Liver (tissue), 9 donors: Measurements from ENCODE around the gene NAP1L1. TPM values are rescaled to one million over a fixed set of nuclear protein-coding genes. Genes with fewer than 3 reads are reported as not detected.

Experiments used
- DNase-seq: peaks from one replicate; pipeline ENCODE4 v3.0.0-alpha.2; 2017; ENCODE audit warnings: low spot score
- H3K27ac ChIP-seq, 2 donors: one replicate each; pipeline ENCODE4 v1.7.0; 2013; ENCODE audit warnings: inconsistent platforms in 2 of 2, low read length in 2 of 2, control low read depth in 1 of 2, low read depth in 1 of 2, mild to moderate bottlenecking in 1 of 2
- H3K27me3 ChIP-seq, 4 donors: one replicate each; pipeline versions ENCODE4 v1.6.1 to v1.7.0; 2013; ENCODE audit warnings: low read length in 3 of 4, inconsistent platforms in 1 of 4, mild to moderate bottlenecking in 1 of 4, moderate library complexity in 1 of 4; ENCODE audit not compliant: control insufficient read depth in 4 of 4, insufficient read depth in 4 of 4
- H3K36me3 ChIP-seq, 4 donors: one replicate each; pipeline versions ENCODE4 v1.6.1 to v1.7.0; 2013; ENCODE audit warnings: low read length in 3 of 4, mild to moderate bottlenecking in 3 of 4, low read depth in 1 of 4, moderate library complexity in 1 of 4; ENCODE audit not compliant: control insufficient read depth in 4 of 4, insufficient read depth in 3 of 4
- H3K4me1 ChIP-seq, 4 donors: one replicate each; pipeline versions ENCODE4 v1.6.1 to v1.7.0; 2013; ENCODE audit warnings: low read length in 3 of 4, mild to moderate bottlenecking in 3 of 4, moderate library complexity in 1 of 4; ENCODE audit not compliant: control insufficient read depth in 4 of 4, insufficient read depth in 4 of 4
- H3K4me3 ChIP-seq, 3 donors: one replicate each; pipeline versions ENCODE4 v1.6.1 to v1.7.0; 2013; ENCODE audit warnings: low read length in 3 of 3, control low read depth in 1 of 3, low read depth in 1 of 3, mild to moderate bottlenecking in 1 of 3
- H3K9ac ChIP-seq, 2 donors: one replicate each; pipeline ENCODE4 v1.7.0; 2013; ENCODE audit warnings: low read length in 2 of 2, mild to moderate bottlenecking in 2 of 2, moderate library complexity in 2 of 2, control low read depth in 1 of 2, low read depth in 1 of 2
- H3K9me3 ChIP-seq, 4 donors: one replicate each; pipeline versions ENCODE4 v1.6.1 to v1.7.0; 2013; ENCODE audit warnings: low read length in 3 of 4; ENCODE audit not compliant: control insufficient read depth in 4 of 4
- EGR1 ChIP-seq, 2 donors: IDR thresholded peaks; 2 replicates each; pipeline ENCODE4 v1.6.1; 2016 to 2018; ENCODE audit warnings: antibody characterized with exemption in 2 of 2, low read depth in 2 of 2
- FOXA1 ChIP-seq: IDR thresholded peaks from 2 replicates; pipeline ENCODE4 v1.6.1; 2016; ENCODE audit warnings: antibody characterized with exemption
- FOXA2 ChIP-seq: IDR thresholded peaks from 2 replicates; pipeline ENCODE4 v1.6.1; 2016; ENCODE audit warnings: antibody characterized with exemption
- HNF4A ChIP-seq, 2 donors: conservative IDR thresholded peaks; 2 replicates each; pipeline ENCODE4 v1.6.1; 2016; ENCODE audit warnings: antibody characterized with exemption in 2 of 2, mild to moderate bottlenecking in 2 of 2
- HNF4G ChIP-seq: IDR thresholded peaks from 2 replicates; pipeline ENCODE4 v1.6.1; 2016; ENCODE audit warnings: antibody characterized with exemption
- JUND ChIP-seq, 2 donors: IDR thresholded peaks; 2 replicates each; pipeline ENCODE4 v1.6.1; 2016; ENCODE audit warnings: antibody characterized with exemption in 2 of 2
- RAD21 ChIP-seq, 2 donors: IDR thresholded peaks; 2 replicates each; pipeline ENCODE4 v1.6.1; 2016; ENCODE audit warnings: antibody characterized with exemption in 2 of 2, mild to moderate bottlenecking in 2 of 2
- SP1 ChIP-seq: IDR thresholded peaks from 2 replicates; pipeline ENCODE4 v1.6.1; 2018; ENCODE audit warnings: antibody characterized with exemption, mild to moderate bottlenecking
- TAF1 ChIP-seq: conservative IDR thresholded peaks from 2 replicates; pipeline ENCODE4 v1.6.1; 2016; ENCODE audit warnings: antibody characterized with exemption, mild to moderate bottlenecking
- YY1 ChIP-seq: IDR thresholded peaks from 2 replicates; pipeline ENCODE4 v1.6.1; 2016; ENCODE audit warnings: antibody characterized with exemption, mild to moderate bottlenecking
- WGBS: extraction: QIAGEN DNeasy Blood & Tissue Kit; methylation state at CpG from one replicate; pipeline ENCODE4 v1.1.7; 2013; 5-methylcytosine and 5-hydroxymethylcytosine counted together
- polyA plus RNA-seq, 2 donors: library from polyadenylated mRNA; stranded (reverse) in 1 of 2; unstranded in 1 of 2; fragments of 200-250 nt in 1 of 2; fragments of >200 nt in 1 of 2; fragmentation: Nextera tagmentation in 1 of 2; extraction: Ambion mirVana in 1 of 2; gene quantifications; one replicate each; pipeline versions ENCODE4 v1.2.1 to v1.2.3, GENCODE V29; 2013 to 2015
- total RNA-seq, 2 donors: library from RNA; depleted of rRNA; stranded (reverse); fragments of >200 nt; gene quantifications; one replicate each; pipeline ENCODE4 v1.2.3, GENCODE V29; 2014
- TF ChIP-seq, protein P1 (sequence below): IDR thresholded peaks from 2 replicates; pipeline ENCODE4 v1.6.1; 2016; ENCODE audit warnings: antibody characterized with exemption
- TF ChIP-seq, protein P2 (sequence below): IDR thresholded peaks from 2 replicates; pipeline ENCODE4 v1.6.1; 2016; ENCODE audit warnings: antibody characterized with exemption
- TF ChIP-seq, protein P3 (sequence below): IDR thresholded peaks from 2 replicates; pipeline ENCODE4 v1.6.1; 2016; ENCODE audit warnings: antibody characterized with exemption, mild to moderate bottlenecking
- TF ChIP-seq, protein P4 (sequence below): IDR thresholded peaks from 2 replicates; pipeline ENCODE4 v1.6.1; 2016; ENCODE audit warnings: antibody characterized with exemption
- TF ChIP-seq, protein P5 (sequence below): fragments of 150-350 bp; IDR thresholded peaks from 2 replicates; pipeline ENCODE4 v1.5.1; 2017; ENCODE audit warnings: improper control_type of control experiment, low read depth, low read length; ENCODE audit not compliant: missing input control
- donor health status: healthy.
- donor health status: healthy.
- donor health status: healthy.
- donor health status: healthy.
- donor health status: healthy.

NAP1L1 gene
- total and polyA plus RNA-seq, 4 donors = 36.6 to 74.7 (median 42.4) TPM

DNA sequence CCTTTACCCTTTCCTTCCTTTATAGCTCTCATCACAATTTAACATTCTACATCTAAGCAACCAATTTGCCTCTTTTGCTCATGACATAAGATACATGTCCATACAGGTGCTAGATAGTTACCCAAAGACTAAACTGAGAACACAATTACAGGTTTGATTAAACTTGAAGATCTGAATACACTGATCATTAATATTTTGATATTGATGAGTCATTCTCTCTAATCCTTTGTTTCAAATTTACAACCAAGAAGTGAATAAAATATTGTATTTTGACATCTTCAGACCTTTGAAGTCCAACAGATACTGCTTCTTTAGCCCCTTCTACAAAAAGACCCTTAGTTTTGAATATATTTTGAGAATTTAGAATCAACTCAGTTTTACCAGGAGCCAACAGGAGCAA lies 2.6 kb downstream of the NAP1L1 start:
- H3K4me3 ChIP-seq = no peak overlapping the region
- H3K9ac ChIP-seq = no peak overlapping the region
- H3K27me3 ChIP-seq = no peaks in the 10 kb centered on the region
- H3K27ac ChIP-seq = no peak overlapping the region
- no peak for DNase-seq
- TF ChIP-seq EGR1 (IDR thresholded peaks at IDR 0.05; ENCODE audit: low read depth in 2 of 2) (no peak), YY1 (no peak), JUND (IDR thresholded peaks at IDR 0.05) (no peak), SP1 (no peak), TAF1 (no peak), FOXA2 (no peak)
- TF ChIP-seq, protein P1, sequence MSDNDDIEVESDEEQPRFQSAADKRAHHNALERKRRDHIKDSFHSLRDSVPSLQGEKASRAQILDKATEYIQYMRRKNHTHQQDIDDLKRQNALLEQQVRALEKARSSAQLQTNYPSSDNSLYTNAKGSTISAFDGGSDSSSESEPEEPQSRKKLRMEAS = no peak
- TF ChIP-seq, protein P2, sequence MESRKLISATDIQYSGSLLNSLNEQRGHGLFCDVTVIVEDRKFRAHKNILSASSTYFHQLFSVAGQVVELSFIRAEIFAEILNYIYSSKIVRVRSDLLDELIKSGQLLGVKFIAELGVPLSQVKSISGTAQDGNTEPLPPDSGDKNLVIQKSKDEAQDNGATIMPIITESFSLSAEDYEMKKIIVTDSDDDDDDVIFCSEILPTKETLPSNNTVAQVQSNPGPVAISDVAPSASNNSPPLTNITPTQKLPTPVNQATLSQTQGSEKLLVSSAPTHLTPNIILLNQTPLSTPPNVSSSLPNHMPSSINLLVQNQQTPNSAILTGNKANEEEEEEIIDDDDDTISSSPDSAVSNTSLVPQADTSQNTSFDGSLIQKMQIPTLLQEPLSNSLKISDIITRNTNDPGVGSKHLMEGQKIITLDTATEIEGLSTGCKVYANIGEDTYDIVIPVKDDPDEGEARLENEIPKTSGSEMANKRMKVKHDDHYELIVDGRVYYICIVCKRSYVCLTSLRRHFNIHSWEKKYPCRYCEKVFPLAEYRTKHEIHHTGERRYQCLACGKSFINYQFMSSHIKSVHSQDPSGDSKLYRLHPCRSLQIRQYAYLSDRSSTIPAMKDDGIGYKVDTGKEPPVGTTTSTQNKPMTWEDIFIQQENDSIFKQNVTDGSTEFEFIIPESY = no peak
- H3K9me3 ChIP-seq = no peaks in the 10 kb centered on the region
- peaks cover 4 to 17% (median 8%) of the 10 kb centered on the region in 4 donors for H3K4me1 ChIP-seq
- H3K36me3 ChIP-seq = peaks cover 0 to 3% (median 0%) of the 10 kb centered on the region in 4 donors

DNA sequence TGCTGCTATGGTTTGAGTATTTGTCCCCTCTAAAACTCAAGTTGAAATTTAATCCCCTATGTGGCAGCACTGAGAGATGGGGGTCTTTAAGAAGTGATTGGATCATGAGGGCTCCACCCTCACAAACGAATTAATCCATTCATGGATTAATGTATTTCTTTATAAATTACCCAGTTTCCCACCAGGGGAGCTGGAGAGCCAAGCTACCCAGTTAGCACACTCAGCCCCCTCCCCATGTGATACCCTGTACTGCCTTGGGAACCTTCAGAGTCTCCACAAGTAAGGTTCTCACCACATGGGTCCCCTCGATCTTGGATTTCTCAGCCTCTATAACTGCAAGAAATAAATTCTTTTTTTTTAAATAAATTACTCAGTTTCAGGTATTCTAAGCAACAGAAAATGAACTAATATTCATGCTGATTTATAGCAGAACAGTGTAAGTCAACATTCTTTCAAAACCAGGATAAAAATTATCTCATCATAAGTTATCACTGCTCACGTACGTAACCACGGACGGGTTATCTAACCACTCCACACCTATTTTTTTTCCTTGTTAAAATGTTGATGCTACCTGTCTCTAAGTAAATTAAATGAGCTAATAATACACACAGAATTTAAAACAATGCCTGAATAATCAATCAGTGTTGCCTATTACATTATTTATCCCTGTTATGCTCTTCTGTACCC lies 3.6 kb downstream of the NAP1L1 start:
- Histone ChIP-seq H3K9ac (no peak overlapping the region), H3K27ac (no peak overlapping the region), H3K27me3 (no peaks in the 10 kb centered on the region), H3K4me3 (no peak overlapping the region), H3K9me3 (no peaks in the 10 kb centered on the region), H3K36me3 (peaks cover 0 to 3% (median 0%) of the 10 kb centered on the region in 4 donors), H3K4me1 (peaks cover 4 to 17% (median 8%) of the 10 kb centered on the region in 4 donors)
- 78% methylated on average over 6 of the region's 6 CpGs for WGBS
- DNase-seq = no peak
- TF ChIP-seq SP1 (no peak), YY1 (no peak), HNF4A (conservative IDR thresholded peaks at IDR 0.05) (no peak), HNF4G (no peak), EGR1 (IDR thresholded peaks at IDR 0.05; ENCODE audit: low read depth in 2 of 2) (no peak), TAF1 (no peak), FOXA2 (no peak), FOXA1 (no peak), RAD21 (IDR thresholded peaks at IDR 0.05) (no peak), JUND (IDR thresholded peaks at IDR 0.05) (no peak)
- TF ChIP-seq, protein P3, sequence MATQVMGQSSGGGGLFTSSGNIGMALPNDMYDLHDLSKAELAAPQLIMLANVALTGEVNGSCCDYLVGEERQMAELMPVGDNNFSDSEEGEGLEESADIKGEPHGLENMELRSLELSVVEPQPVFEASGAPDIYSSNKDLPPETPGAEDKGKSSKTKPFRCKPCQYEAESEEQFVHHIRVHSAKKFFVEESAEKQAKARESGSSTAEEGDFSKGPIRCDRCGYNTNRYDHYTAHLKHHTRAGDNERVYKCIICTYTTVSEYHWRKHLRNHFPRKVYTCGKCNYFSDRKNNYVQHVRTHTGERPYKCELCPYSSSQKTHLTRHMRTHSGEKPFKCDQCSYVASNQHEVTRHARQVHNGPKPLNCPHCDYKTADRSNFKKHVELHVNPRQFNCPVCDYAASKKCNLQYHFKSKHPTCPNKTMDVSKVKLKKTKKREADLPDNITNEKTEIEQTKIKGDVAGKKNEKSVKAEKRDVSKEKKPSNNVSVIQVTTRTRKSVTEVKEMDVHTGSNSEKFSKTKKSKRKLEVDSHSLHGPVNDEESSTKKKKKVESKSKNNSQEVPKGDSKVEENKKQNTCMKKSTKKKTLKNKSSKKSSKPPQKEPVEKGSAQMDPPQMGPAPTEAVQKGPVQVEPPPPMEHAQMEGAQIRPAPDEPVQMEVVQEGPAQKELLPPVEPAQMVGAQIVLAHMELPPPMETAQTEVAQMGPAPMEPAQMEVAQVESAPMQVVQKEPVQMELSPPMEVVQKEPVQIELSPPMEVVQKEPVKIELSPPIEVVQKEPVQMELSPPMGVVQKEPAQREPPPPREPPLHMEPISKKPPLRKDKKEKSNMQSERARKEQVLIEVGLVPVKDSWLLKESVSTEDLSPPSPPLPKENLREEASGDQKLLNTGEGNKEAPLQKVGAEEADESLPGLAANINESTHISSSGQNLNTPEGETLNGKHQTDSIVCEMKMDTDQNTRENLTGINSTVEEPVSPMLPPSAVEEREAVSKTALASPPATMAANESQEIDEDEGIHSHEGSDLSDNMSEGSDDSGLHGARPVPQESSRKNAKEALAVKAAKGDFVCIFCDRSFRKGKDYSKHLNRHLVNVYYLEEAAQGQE = no peak
- TF ChIP-seq, protein P4, sequence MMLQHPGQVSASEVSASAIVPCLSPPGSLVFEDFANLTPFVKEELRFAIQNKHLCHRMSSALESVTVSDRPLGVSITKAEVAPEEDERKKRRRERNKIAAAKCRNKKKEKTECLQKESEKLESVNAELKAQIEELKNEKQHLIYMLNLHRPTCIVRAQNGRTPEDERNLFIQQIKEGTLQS = no peak
- TF ChIP-seq, protein P5, sequence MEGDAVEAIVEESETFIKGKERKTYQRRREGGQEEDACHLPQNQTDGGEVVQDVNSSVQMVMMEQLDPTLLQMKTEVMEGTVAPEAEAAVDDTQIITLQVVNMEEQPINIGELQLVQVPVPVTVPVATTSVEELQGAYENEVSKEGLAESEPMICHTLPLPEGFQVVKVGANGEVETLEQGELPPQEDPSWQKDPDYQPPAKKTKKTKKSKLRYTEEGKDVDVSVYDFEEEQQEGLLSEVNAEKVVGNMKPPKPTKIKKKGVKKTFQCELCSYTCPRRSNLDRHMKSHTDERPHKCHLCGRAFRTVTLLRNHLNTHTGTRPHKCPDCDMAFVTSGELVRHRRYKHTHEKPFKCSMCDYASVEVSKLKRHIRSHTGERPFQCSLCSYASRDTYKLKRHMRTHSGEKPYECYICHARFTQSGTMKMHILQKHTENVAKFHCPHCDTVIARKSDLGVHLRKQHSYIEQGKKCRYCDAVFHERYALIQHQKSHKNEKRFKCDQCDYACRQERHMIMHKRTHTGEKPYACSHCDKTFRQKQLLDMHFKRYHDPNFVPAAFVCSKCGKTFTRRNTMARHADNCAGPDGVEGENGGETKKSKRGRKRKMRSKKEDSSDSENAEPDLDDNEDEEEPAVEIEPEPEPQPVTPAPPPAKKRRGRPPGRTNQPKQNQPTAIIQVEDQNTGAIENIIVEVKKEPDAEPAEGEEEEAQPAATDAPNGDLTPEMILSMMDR = no peak
- TF ChIP-seq, protein P1 = no peak
